MG63 (cell line): ENCODE results near the gene APOBEC4. TPM values are rescaled to one million over a fixed set of nuclear protein-coding genes. Genes with fewer than 3 reads are reported as not detected.

Experiments used
- DNase-seq: peaks from one replicate; pipeline ENCODE4 v3.0.0-alpha.2; 2020
- H3K27me3 ChIP-seq: fragments of 250-450 bp; sonication (Bioruptor Pico); 2 replicates; pipeline ENCODE4 v1.5.1; 2020; ENCODE audit warnings: mild to moderate bottlenecking, moderate library complexity
- H3K36me3 ChIP-seq: fragments of 250-450 bp; sonication (Bioruptor Pico); 2 replicates; pipeline ENCODE4 v1.5.1; 2020; ENCODE audit warnings: mild to moderate bottlenecking, moderate library complexity
- H3K4me3 ChIP-seq: fragments of 250-450 bp; sonication (Bioruptor Pico); 2 replicates; pipeline ENCODE4 v1.5.1; 2020; ENCODE audit warnings: mild to moderate bottlenecking, moderate library complexity
- H3K9me3 ChIP-seq: fragments of 250-450 bp; sonication (Bioruptor Pico); 2 replicates; pipeline ENCODE4 v1.5.1; 2020; ENCODE audit warnings: mild to moderate bottlenecking, moderate library complexity
- total RNA-seq: library from RNA; depleted of rRNA; stranded (reverse); fragments of >200 nt; shearing (Covaris generic); gene quantifications from 2 replicates; pipeline ENCODE4 v1.2.3, GENCODE V29; 2014; ENCODE audit warnings: low replicate concordance; rRNA removed

Gene APOBEC4, protein sequence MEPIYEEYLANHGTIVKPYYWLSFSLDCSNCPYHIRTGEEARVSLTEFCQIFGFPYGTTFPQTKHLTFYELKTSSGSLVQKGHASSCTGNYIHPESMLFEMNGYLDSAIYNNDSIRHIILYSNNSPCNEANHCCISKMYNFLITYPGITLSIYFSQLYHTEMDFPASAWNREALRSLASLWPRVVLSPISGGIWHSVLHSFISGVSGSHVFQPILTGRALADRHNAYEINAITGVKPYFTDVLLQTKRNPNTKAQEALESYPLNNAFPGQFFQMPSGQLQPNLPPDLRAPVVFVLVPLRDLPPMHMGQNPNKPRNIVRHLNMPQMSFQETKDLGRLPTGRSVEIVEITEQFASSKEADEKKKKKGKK
- total RNA-seq: not detected in 2 replicates

DNA sequence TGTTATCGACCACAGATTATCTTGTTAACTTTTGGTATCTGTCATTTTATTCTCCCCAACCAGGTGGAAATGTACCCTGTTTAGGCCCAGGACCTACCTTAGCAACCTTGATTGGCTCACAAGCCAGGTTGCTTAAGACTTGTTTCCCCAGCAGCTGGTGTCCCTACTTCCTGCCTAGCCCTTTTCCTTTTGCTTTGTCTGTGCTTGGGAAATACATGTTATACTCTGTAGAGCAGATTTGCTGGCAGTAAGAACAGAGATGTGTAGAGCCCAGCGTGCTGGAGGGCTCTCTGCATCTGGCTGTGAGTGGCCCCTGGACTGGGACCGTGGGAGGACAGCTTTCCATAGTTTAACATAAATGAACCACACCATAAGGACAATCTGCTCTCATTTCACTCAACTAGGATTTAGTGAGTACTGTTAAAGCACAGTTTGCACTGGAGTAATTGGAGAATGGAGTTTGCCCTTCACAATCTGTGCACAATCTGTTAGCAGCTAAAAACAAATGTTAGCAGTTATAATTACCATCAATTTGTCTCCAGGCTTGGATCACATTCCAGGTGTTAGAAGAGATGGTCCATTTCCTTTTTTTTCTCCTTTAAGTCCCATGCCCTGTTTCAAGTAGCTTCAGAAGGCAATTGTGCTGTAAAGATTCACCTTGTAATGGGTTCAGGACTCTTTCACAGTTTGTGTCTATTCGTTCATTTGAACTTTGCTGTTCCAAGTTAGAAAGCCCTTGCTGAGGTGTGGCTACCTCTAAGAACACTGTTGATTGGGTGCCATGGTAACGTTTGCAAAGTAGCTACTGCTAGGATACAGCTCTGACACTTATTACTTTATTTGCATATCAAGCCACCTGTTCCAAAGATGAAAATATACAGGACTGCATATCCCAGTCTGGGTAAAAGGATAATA, at the start of gene APOBEC4:
TSS of gene APOBEC4 (minus strand) at position 770 of the 915 bp plus-strand sequence. CDS start 4,535 bp downstream, outside the sequence.
- Histone ChIP-seq H3K4me3 (no peak within 1 kb of the TSS), H3K27me3 (0 out of 2 replicates have a peak, but pooled peaks cover 5% of the 10 kb centered on the region)
- no peak for DNase-seq

GRCh38 chr1:183702813-183703198, 49.7 kb upstream of the APOBEC4 start:
- Histone ChIP-seq H3K4me3 (no peak overlapping the region), H3K9me3 (no peaks in the 10 kb centered on the region), H3K27me3 (no peaks in the 10 kb centered on the region), H3K36me3 (no peaks in the 10 kb centered on the region)
- no peak for DNase-seq

More for the DNA sequence above, at the start of gene APOBEC4:
- no peaks in the 10 kb centered on the region for H3K36me3 ChIP-seq
- no peaks in the 10 kb centered on the region for H3K9me3 ChIP-seq

DNA sequence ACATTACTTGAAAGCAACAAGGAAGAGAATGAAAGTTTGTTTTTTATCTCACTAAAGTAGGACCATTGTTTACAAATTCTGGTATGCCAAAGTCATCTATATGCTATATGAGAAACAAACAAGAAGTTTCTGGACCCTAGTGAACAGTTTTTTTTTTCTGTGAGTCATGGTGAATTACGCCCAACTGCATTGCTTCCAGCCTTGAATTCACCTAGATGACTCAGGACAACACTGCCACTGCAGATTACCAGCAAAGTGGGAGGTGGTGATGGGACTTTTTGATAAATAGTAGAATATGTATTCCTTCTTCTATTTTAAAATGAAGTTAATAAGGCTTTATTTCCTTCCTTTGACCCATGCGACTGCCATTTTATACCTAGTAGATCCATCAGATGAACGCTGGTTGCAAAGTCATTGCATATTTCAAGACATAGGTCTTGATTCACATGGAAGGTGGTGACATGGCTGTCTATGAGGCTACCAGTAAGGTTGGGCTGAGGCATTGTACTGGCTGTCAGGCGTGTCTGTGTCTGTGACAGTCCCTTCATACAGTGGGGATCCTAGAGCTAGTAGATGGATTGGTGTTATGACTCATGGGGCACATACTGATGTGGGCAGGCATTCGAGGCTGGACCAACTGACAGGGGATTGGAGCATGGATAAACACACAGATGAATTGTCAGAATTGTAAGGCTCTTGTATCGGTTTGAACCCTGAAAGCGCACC, 49.1 kb upstream of the APOBEC4 start:
- Histone ChIP-seq H3K9me3 (no peaks in the 10 kb centered on the region), H3K27me3 (no peaks in the 10 kb centered on the region), H3K36me3 (no peaks in the 10 kb centered on the region), H3K4me3 (no peak overlapping the region)
- no peak for DNase-seq

- no peaks in the 10 kb centered on the region for H3K27me3 ChIP-seq
- H3K4me3 ChIP-seq: no peak overlapping the region
- H3K9me3 ChIP-seq: no peaks in the 10 kb centered on the region
- DNase-seq: no peak
- H3K36me3 ChIP-seq: no peaks in the 10 kb centered on the region
Measured at GRCh38 chr1:183699616-183700160, 46.6 kb upstream of the APOBEC4 start.

GRCh38 chr1:183697814-183698590, 44.9 kb upstream of the APOBEC4 start:
- no peak for DNase-seq
- Histone ChIP-seq H3K9me3 (no peaks in the 10 kb centered on the region), H3K27me3 (no peaks in the 10 kb centered on the region), H3K4me3 (no peak overlapping the region), H3K36me3 (no peaks in the 10 kb centered on the region)

DNA sequence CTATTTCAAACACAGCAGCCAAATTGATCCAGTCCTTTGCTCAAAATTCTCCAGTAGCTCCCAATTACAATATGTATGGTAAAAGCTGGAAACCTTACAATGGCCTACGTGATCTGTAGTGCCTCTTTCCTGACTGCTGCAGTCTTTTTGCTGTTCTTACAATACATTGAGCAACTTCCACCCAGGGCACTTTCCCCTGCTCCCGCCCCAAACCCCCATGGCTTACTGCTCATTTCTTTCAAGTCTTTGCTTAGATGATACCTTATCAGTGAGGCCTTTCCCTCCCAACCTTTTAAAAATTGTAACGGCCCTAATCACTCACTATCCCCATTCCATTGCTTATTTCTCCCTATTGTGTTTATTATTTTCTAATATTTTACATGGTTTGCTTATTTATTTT, 43.9 kb upstream of the APOBEC4 start:
- H3K4me3 ChIP-seq: no peak overlapping the region
- no peak for DNase-seq
- no peaks in the 10 kb centered on the region for H3K27me3 ChIP-seq
- H3K9me3 ChIP-seq: no peaks in the 10 kb centered on the region
- H3K36me3 ChIP-seq: no peaks in the 10 kb centered on the region

- no peak for DNase-seq
- Histone ChIP-seq H3K9me3 (no peaks in the 10 kb centered on the region), H3K36me3 (no peaks in the 10 kb centered on the region), H3K27me3 (no peaks in the 10 kb centered on the region), H3K4me3 (no peak overlapping the region)
Measured at GRCh38 chr1:183694755-183695154, 41.6 kb upstream of the APOBEC4 start.

- H3K9me3 ChIP-seq: no peaks in the 10 kb centered on the region
- no peak for DNase-seq
- no peak overlapping the region for H3K4me3 ChIP-seq
- H3K27me3 ChIP-seq: no peaks in the 10 kb centered on the region
- no peaks in the 10 kb centered on the region for H3K36me3 ChIP-seq
Measured at GRCh38 chr1:183694066-183694465, 41.0 kb upstream of the APOBEC4 start.

- no peak overlapping the region for H3K4me3 ChIP-seq
- H3K9me3 ChIP-seq: no peaks in the 10 kb centered on the region
- no peaks in the 10 kb centered on the region for H3K27me3 ChIP-seq
- H3K36me3 ChIP-seq: no peaks in the 10 kb centered on the region
- DNase-seq: no peak
Measured at GRCh38 chr1:183693521-183693920, 40.4 kb upstream of the APOBEC4 start.

GRCh38 chr1:183689762-183690204, 36.7 kb upstream of the APOBEC4 start:
- H3K27me3 ChIP-seq: peaks cover 5% of the 10 kb centered on the region; the same call in 1 of the 2 replicates
- no peak for DNase-seq

DNA sequence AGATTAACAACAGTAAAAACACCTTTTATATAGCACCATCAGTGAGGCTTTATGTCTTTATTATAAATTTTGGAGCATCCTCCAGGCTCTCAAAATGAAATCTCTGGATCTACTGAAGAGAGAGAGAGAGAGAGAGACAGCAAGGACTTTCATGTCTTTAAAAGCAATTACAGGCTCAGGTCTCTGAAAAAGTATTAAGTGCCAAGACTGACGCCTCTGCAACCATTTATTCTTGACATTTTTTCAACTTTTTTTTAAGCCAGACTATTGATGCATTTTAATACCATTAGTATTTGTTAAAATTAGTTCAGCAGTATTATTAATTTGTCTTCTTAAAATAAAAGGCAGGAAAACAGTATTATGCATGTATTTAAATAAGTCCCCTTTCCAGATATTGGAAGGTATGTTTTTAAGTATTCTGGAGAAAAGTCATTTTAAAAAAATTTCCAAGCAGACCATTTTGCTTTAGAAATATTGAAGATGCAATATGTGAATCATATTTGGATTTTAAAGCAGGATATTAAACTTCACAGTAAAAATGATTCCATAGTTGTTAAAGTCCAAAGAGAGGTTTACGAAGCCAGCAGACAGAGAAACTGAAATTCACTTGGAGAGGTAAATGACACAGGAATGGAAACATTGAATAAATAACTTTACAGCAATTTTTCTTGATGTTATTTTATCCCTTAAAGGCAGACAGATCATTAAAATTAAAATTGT, 35.4 kb upstream of the APOBEC4 start:
- Histone ChIP-seq H3K9me3 (no peaks in the 10 kb centered on the region), H3K36me3 (no peaks in the 10 kb centered on the region), H3K4me3 (no peak overlapping the region), H3K27me3 (peaks cover 5% of the 10 kb centered on the region; the same call in 1 of the 2 replicates)
- DNase-seq: no peak

More at GRCh38 chr1:183689762-183690204, 36.7 kb upstream of the APOBEC4 start:
- Histone ChIP-seq H3K36me3 (no peaks in the 10 kb centered on the region), H3K9me3 (no peaks in the 10 kb centered on the region), H3K4me3 (no peak overlapping the region)

DNA sequence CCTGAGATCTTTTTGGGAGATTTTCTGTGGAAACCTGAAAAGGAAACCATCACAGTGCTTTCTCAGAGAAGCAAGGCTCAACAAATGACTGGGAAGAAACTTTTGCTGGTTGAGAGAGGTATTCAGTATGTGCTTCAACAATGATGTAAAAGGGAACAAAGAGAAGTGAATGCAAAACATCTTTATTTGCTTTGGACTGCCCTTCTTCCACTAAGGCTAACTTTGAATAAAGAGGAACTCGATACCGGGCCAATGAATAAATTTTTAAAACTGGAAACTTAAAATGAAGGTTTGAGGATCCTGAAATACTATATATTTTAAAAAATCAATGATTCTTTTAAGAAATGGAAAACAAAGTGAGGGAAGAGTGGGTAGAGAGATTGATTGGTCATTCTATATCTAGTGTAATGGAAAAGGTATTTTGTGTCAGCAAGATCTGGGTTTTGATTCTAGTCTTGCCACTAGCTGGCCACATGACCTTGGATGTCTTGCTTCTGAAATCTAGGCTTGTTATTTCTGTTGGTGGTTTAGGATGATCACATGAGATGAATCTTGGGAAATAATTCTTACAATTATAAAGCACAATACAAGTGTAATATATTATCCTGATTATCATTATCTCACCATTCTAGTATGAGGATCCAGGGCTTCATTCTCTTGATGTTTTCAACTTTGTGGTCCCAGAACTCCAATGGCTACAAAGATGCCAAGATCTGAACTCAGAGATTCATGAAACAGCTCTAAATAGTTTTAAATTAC, 34.6 kb upstream of the APOBEC4 start:
- peaks cover 5% of the 10 kb centered on the region; the same call in 1 of the 2 replicates for H3K27me3 ChIP-seq
- DNase-seq: no peak
- H3K36me3 ChIP-seq: no peaks in the 10 kb centered on the region
- no peaks in the 10 kb centered on the region for H3K9me3 ChIP-seq
- H3K4me3 ChIP-seq: no peak overlapping the region

DNA sequence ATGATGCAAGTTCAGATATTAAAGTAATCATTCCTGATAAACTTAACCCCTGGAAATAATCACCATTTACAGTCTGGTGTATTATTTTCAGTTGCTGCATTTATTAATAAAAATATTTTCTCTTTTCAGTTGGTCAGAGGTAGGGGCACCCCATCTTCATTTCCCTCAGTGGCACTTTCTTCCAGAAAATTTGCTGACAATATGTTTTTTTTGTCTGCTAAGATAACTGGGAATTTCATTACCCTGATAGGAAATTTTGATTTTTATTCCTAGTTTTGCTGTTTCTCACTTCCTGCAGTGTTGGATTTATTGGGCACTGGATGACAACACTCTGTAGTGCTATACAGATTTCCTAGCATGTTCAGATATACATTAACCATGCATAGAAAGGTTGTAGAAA, 33.1 kb upstream of the APOBEC4 start:
- H3K4me3 ChIP-seq: no peak overlapping the region
- no peaks in the 10 kb centered on the region for H3K36me3 ChIP-seq
- H3K9me3 ChIP-seq: no peaks in the 10 kb centered on the region
- peaks cover 5% of the 10 kb centered on the region; the same call in 1 of the 2 replicates for H3K27me3 ChIP-seq
- DNase-seq: no peak

DNA sequence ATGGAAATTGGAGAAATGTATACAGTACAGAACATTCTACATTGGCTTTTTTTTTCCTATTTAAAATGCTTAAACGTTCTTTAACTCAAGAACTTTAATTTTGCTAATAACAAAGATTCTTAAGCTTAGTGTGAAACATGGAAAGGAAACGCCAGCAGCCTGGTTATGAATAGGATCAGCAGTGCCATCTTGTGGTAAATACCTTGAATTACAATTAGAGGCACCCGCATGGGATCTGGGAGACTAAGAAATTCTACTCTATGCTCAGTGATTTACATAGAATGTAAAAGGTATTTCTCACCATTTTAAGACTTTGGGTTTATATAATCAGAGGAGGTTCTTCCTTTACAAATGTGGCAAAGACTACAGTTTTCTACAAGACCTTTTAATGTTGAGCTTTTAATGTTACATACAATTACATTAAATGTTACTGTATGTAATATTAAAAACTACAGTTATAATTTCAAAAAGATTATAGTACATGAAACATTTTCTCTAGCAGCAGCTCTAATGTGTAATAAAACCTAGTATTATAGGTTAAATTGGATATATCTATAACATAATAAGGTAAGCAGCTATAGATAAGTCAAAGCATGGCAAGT, 32.1 kb upstream of the APOBEC4 start:
- no peak for DNase-seq
- Histone ChIP-seq H3K27me3 (peaks cover 5% of the 10 kb centered on the region; the same call in 1 of the 2 replicates), H3K9me3 (no peaks in the 10 kb centered on the region), H3K36me3 (no peaks in the 10 kb centered on the region), H3K4me3 (no peak overlapping the region)
